WTC11 (cell line): ENCODE measurements around the gene LIN7A. TPM values are rescaled to one million over a fixed set of nuclear protein-coding genes. Genes with fewer than 3 reads are reported as not detected.
A peak's percentile ranks its signal among the peaks of the same experiment; 100 is the strongest.

Experiments used
- ATAC-seq: fragments of 200-7000 bp; cut with Tn5 transposase; 2 replicates; pipeline ENCODE4 v1.10.0; 2021; ENCODE audit warnings: mild to moderate bottlenecking, moderate library complexity
- CTCF ChIA-PET: fragments of 300-600 bp; sonication (Branson Sonifier 250); formaldehyde crosslinking; loops from one replicate; lab custom pipeline; 2021; ENCODE audit warnings: antibody characterized with exemption; lab: Charles Lee
- POLR2A ChIA-PET: fragments of 350-600 bp; sonication (Branson Sonifier 250); formaldehyde crosslinking; loops from one replicate; lab custom pipeline; 2021; ENCODE audit warnings: antibody characterized with exemption; lab: Charles Lee
- DNase-seq: peaks from one replicate; pipeline ENCODE4 v3.0.0; 2021; ENCODE audit warnings: low spot score
- H3K27ac Mint-ChIP-seq: 2 replicates; pipeline ENCODE4 v1.8.0; 2021; ENCODE audit warnings: mixed read lengths
- H3K27me3 Mint-ChIP-seq: 2 replicates; pipeline ENCODE4 v1.8.0; 2021; ENCODE audit warnings: low read depth, mild to moderate bottlenecking, moderate library complexity, mixed read lengths
- H3K36me3 Mint-ChIP-seq: 2 replicates; pipeline ENCODE4 v1.8.0; 2021; ENCODE audit warnings: mixed read lengths
- H3K4me1 Mint-ChIP-seq: 2 replicates; pipeline ENCODE4 v1.8.0; 2022; ENCODE audit warnings: mixed read lengths
- H3K4me3 Mint-ChIP-seq: 2 replicates; pipeline ENCODE4 v1.8.0; 2021; ENCODE audit warnings: mild to moderate bottlenecking, moderate library complexity, mixed read lengths
- H3K9me3 Mint-ChIP-seq: 2 replicates; pipeline ENCODE4 v1.8.0; 2021; ENCODE audit warnings: mixed read lengths
- ARID4B ChIP-seq: sonication (generic); formaldehyde crosslinking; IDR thresholded peaks from 2 replicates; pipeline ENCODE4 v1.8.0; 2023; ENCODE audit warnings: missing genetic modification reagents, mild to moderate bottlenecking, borderline replicate concordance
- CTCF ChIP-seq: fragments of 200-600 bp; IDR thresholded peaks from 2 replicates; pipeline ENCODE4 v1.8.0; 2022; ENCODE audit warnings: antibody characterized with exemption
- E2F1 ChIP-seq: sonication (generic); formaldehyde crosslinking; IDR thresholded peaks from 2 replicates; pipeline ENCODE4 v1.8.0; 2022; ENCODE audit warnings: mild to moderate bottlenecking, missing genetic modification reagents
- EMX1 ChIP-seq: fragments of 250-450 bp; sonication (Bioruptor Pico); IDR thresholded peaks from 2 replicates; pipeline ENCODE4 v1.8.0; 2021; ENCODE audit warnings: mild to moderate bottlenecking
- FOXK1 ChIP-seq: sonication (generic); formaldehyde crosslinking; IDR thresholded peaks from 2 replicates; pipeline ENCODE4 v1.8.0; 2022; ENCODE audit warnings: mild to moderate bottlenecking, moderate library complexity, missing genetic modification reagents
- OVOL2 ChIP-seq: fragments of 250-450 bp; sonication (Bioruptor Pico); IDR thresholded peaks from 2 replicates; pipeline ENCODE4 v1.9.0; 2021; ENCODE audit warnings: mild to moderate bottlenecking, borderline replicate concordance
- SP1 ChIP-seq: sonication (generic); formaldehyde crosslinking; conservative IDR thresholded peaks from 2 replicates; pipeline ENCODE4 v1.8.1; 2022; ENCODE audit warnings: missing genetic modification reagents
- USF2 ChIP-seq: sonication (generic); formaldehyde crosslinking; IDR thresholded peaks from 2 replicates; pipeline ENCODE4 v1.8.1; 2023; ENCODE audit warnings: mild to moderate bottlenecking, missing genetic modification reagents, moderate library complexity
- ZNF232 ChIP-seq: sonication (generic); formaldehyde crosslinking; IDR thresholded peaks from 2 replicates; pipeline ENCODE4 v1.8.0; 2022; ENCODE audit warnings: mild to moderate bottlenecking, missing genetic modification reagents
- total RNA-seq: library from RNA; stranded (reverse); gene quantifications from 3 replicates; pipeline ENCODE4 v1.2.3, GENCODE V29; 2021
- TF ChIP-seq, protein P1 (sequence below): sonication (generic); formaldehyde crosslinking; IDR thresholded peaks from 2 replicates; pipeline ENCODE4 v1.8.1; 2022; ENCODE audit warnings: low read depth, missing genetic modification reagents, borderline replicate concordance

The LIN7A gene
- total RNA-seq, 1 experiment from 2014 or later = 8.5 TPM

GRCh38 chr12:80763874-80764273 is 173.9 kb downstream of the LIN7A start:
- TF ChIP-seq OVOL2 (CRISPR knock-in tag) (no peak), CTCF (peak; percentile 62), EMX1 (CRISPR knock-in tag) (no peak), ZNF232 (CRISPR knock-in tag) (no peak)
- TF ChIP-seq, all 79 proteins: peak for 1
- Mint-ChIP-seq H3K27ac (no peak overlapping the region; the same call in 1 of the 2 replicates), H3K4me1 (peaks cover 64% of the 10 kb centered on the region), H3K27me3 (no peaks in the 10 kb centered on the region), H3K4me3 (no peak overlapping the region), H3K9me3 (no peaks in the 10 kb centered on the region), H3K36me3 (no peaks in the 10 kb centered on the region)
- no peak for ATAC-seq
- CTCF ChIA-PET = interaction anchor here (0.7 to 2.1 kb wide), 2 partner anchors 131 to 293 kb away, joined by 3 to 9 read pairs; no protein-coding TSS in a partner anchor
- no peak for DNase-seq
- POLR2A ChIA-PET = no interaction called here

- Mint-ChIP-seq H3K27me3 (no peaks in the 10 kb centered on the region), H3K36me3 (no peaks in the 10 kb centered on the region), H3K27ac (no peak overlapping the region), H3K4me1 (peaks cover 46% of the 10 kb centered on the region), H3K9me3 (no peaks in the 10 kb centered on the region), H3K4me3 (no peak overlapping the region)
- TF ChIP-seq SP1 (CRISPR knock-in tag) (no peak), FOXK1 (CRISPR knock-in tag) (no peak), E2F1 (no peak)
- no peak for DNase-seq
- no peak for ATAC-seq
- ChIA-PET POLR2A (interaction anchor here (1.0 kb wide), 1 partner anchor 27 kb away, joined by 3 read pairs; no protein-coding TSS in a partner anchor), CTCF (interaction anchor here (1.5 kb wide), 1 partner anchor 288 kb away, joined by 3 read pairs; no protein-coding TSS in a partner anchor)
Measured at GRCh38 chr12:80761838-80762237, 175.9 kb downstream of the LIN7A start.

DNA sequence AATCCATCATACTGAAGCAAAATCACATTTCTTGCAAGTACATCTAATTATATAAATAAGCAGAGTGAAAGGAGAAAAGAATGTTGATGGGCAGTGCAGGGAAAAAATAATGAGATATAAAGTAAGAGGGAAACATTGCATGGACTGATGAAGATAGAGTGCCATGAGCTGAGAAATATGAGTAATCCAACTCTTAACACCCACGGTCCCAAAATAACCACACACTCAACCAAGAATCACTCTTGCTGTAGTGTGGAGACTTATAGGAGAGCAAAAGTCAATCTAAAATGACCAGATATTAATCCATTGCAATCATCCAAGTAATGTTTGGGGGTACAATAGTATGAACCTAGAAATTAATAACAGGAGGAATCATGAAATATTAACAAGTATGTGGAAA is 180.9 kb downstream of the LIN7A start:
- ChIA-PET CTCF (no interaction called here), POLR2A (no interaction called here)
- no peak for TF ChIP-seq USF2 (CRISPR knock-in tag)
- TF ChIP-seq, protein P1, sequence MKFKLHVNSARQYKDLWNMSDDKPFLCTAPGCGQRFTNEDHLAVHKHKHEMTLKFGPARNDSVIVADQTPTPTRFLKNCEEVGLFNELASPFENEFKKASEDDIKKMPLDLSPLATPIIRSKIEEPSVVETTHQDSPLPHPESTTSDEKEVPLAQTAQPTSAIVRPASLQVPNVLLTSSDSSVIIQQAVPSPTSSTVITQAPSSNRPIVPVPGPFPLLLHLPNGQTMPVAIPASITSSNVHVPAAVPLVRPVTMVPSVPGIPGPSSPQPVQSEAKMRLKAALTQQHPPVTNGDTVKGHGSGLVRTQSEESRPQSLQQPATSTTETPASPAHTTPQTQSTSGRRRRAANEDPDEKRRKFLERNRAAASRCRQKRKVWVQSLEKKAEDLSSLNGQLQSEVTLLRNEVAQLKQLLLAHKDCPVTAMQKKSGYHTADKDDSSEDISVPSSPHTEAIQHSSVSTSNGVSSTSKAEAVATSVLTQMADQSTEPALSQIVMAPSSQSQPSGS (CRISPR knock-in tag) = no peak
- no peak for TF ChIP-seq ARID4B (CRISPR knock-in tag)
- DNase-seq (no peak), ATAC-seq (no peak)
- H3K36me3 Mint-ChIP-seq = no peaks in the 10 kb centered on the region
- H3K27ac Mint-ChIP-seq = no peak overlapping the region
- no peaks in the 10 kb centered on the region for H3K27me3 Mint-ChIP-seq
- peaks cover 17% of the 10 kb centered on the region for H3K4me1 Mint-ChIP-seq
- no peaks in the 10 kb centered on the region for H3K9me3 Mint-ChIP-seq
- no peak overlapping the region for H3K4me3 Mint-ChIP-seq
